ENCODE data around the gene PCDHGA9.
"Not testable (repeated sequence)": the region's sequence is repeated elsewhere in the genome, so short reads cannot be mapped to it uniquely, and the experiment has no call there.

PCDHGA9 gene

GRCh38 chr5:141411575-141411974 lies 9.0 kb downstream of the PCDHGA9 start:
- Histone ChIP-seq H3K27ac (replicated peaks) (no peak overlapping the region), H3K4me3 (replicated peaks; ENCODE audit: insufficient read depth, low read length) (no peak overlapping the region), H3K27me3 (ENCODE audit: insufficient read depth, poor library complexity, severe bottlenecking) (peaks cover 3% of the 10 kb centered on the region)
- no peak for TF ChIP-seq CTCF (IDR thresholded peaks at IDR 0.05; ENCODE audit: insufficient read depth, low read length)
- TF ChIP-seq REST (IDR thresholded peaks at IDR 0.05; ENCODE audit: insufficient replicate concordance, low read depth) = no peak
- TF ChIP-seq SPI1 (IDR thresholded peaks at IDR 0.05; ENCODE audit: borderline replicate concordance, low read depth) = no peak
- TF ChIP-seq GABPA (IDR thresholded peaks at IDR 0.05; ENCODE audit: low read depth) = no peak
- no peak for TF ChIP-seq POLR2AphosphoS5 (IDR thresholded peaks at IDR 0.05; ENCODE audit: low read depth)
- DNase-seq (ENCODE audit: low read depth in 1 of 2, low spot score in 1 of 2) = no peak

- Histone ChIP-seq H3K27ac (replicated peaks) (no peak within 1 kb of the TSS), H3K27me3 (ENCODE audit: insufficient read depth, poor library complexity, severe bottlenecking) (peaks cover 3% of the 10 kb centered on the region), H3K4me3 (replicated peaks; ENCODE audit: insufficient read depth, low read length) (peak within 1 kb of the TSS; percentile 68)
- DNase-seq (ENCODE audit: low read depth in 1 of 2, low spot score in 1 of 2) = peak; percentile 48 to 79
- TF ChIP-seq REST (IDR thresholded peaks at IDR 0.05; ENCODE audit: insufficient replicate concordance, low read depth) (no peak), CTCF (IDR thresholded peaks at IDR 0.05; ENCODE audit: insufficient read depth, low read length) (peak; percentile 51)
These were observed 10.4 kb downstream of the PCDHGA9 start, which contains the start of gene PCDHGA10 for GRCh38 chr5:141412854-141413539. Gene PCDHGA10, plus strand, starts transcription at chr5:141412987. Its CDS starts 189 bp downstream, at chr5:141413176.

GRCh38 chr5:141413540-141414069 lies 11.0 kb downstream of the PCDHGA9 start:
- peak in 1 of 2 experiments; percentile 21 for DNase-seq (ENCODE audit: low read depth in 1 of 2, low spot score in 1 of 2)
- TF ChIP-seq POLR2AphosphoS5 (IDR thresholded peaks at IDR 0.05; ENCODE audit: low read depth) (no peak), REST (IDR thresholded peaks at IDR 0.05; ENCODE audit: insufficient replicate concordance, low read depth) (no peak), CTCF (IDR thresholded peaks at IDR 0.05; ENCODE audit: insufficient read depth, low read length) (no peak), GABPA (IDR thresholded peaks at IDR 0.05; ENCODE audit: low read depth) (no peak), SPI1 (IDR thresholded peaks at IDR 0.05; ENCODE audit: borderline replicate concordance, low read depth) (no peak)
- H3K27ac ChIP-seq (replicated peaks) = no peak overlapping the region
- H3K4me3 ChIP-seq (replicated peaks; ENCODE audit: insufficient read depth, low read length) = peak overlapping the region; percentile 68
- peaks cover 5% of the 10 kb centered on the region for H3K27me3 ChIP-seq (ENCODE audit: insufficient read depth, poor library complexity, severe bottlenecking)

GRCh38 chr5:141414548-141415274 lies 12.1 kb downstream of the PCDHGA9 start:
- not testable (repeated sequence) for H3K4me3 ChIP-seq (replicated peaks; ENCODE audit: insufficient read depth, low read length); DNase-seq (ENCODE audit: low read depth in 1 of 2, low spot score in 1 of 2); H3K27ac ChIP-seq (replicated peaks); H3K27me3 ChIP-seq (ENCODE audit: insufficient read depth, poor library complexity, severe bottlenecking)

- H3K4me3 ChIP-seq (replicated peaks; ENCODE audit: insufficient read depth, low read length); DNase-seq (ENCODE audit: low read depth in 1 of 2, low spot score in 1 of 2); H3K27ac ChIP-seq (replicated peaks); H3K27me3 ChIP-seq (ENCODE audit: insufficient read depth, poor library complexity, severe bottlenecking): not testable (repeated sequence)
These were observed 12.7 kb downstream of the PCDHGA9 start for GRCh38 chr5:141415275-141415618.
